SH-SY5Y (cell line): ENCODE results near the gene SUSD1.

ENCODE experiments used
- GATA2 ChIP-seq: IDR thresholded peaks from 2 replicates; pipeline ENCODE4 v1.6.1; 2011; ENCODE audit warnings: mild to moderate bottlenecking, low read depth, low read length
- GATA3 ChIP-seq: IDR thresholded peaks from 2 replicates; pipeline ENCODE4 v1.6.1; 2011; ENCODE audit warnings: low read depth, mild to moderate bottlenecking, low read length, moderate library complexity

SUSD1 gene

GRCh38 chr9:112174965-112175795 is at the start of gene SUSD1:
Gene SUSD1, minus strand, starts transcription at chr9:112175297. Its CDS starts 62 bp downstream, at chr9:112175235.
- TF ChIP-seq GATA3 (no peak), GATA2 (peak; percentile 48)

- no peak for TF ChIP-seq GATA2
- TF ChIP-seq GATA3 = no peak
Observed at GRCh38 chr9:112224401-112225289, 49.5 kb upstream of the SUSD1 start.

GRCh38 chr9:112218908-112219307 is 43.8 kb upstream of the SUSD1 start:
- TF ChIP-seq GATA2 (no peak), GATA3 (no peak)

GRCh38 chr9:112212926-112213325 is 37.8 kb upstream of the SUSD1 start:
- no peak for TF ChIP-seq GATA2
- TF ChIP-seq GATA3 = no peak

GRCh38 chr9:112207451-112207850 is 32.4 kb upstream of the SUSD1 start:
- TF ChIP-seq GATA3 = no peak
- TF ChIP-seq GATA2 = no peak

- TF ChIP-seq GATA2 (no peak), GATA3 (no peak)
Observed at GRCh38 chr9:112203536-112203935, 28.4 kb upstream of the SUSD1 start.

GRCh38 chr9:112200711-112201110 is 25.6 kb upstream of the SUSD1 start:
- TF ChIP-seq GATA2 = no peak
- TF ChIP-seq GATA3 = no peak

- TF ChIP-seq GATA2 (no peak), GATA3 (no peak)
Observed at GRCh38 chr9:112198646-112199045, 23.5 kb upstream of the SUSD1 start.

- TF ChIP-seq GATA2 (no peak), GATA3 (no peak)
Observed at GRCh38 chr9:112194969-112195431, 19.9 kb upstream of the SUSD1 start.

- TF ChIP-seq GATA3 (no peak), GATA2 (no peak)
Observed at GRCh38 chr9:112193572-112194288, 18.6 kb upstream of the SUSD1 start.

GRCh38 chr9:112188884-112189283 is 13.8 kb upstream of the SUSD1 start:
- TF ChIP-seq GATA2 (no peak), GATA3 (no peak)

GRCh38 chr9:112187404-112187803 is 12.3 kb upstream of the SUSD1 start:
- no peak for TF ChIP-seq GATA2
- TF ChIP-seq GATA3 = no peak

- TF ChIP-seq GATA2 (no peak), GATA3 (no peak)
Observed at GRCh38 chr9:112186695-112187094, 11.6 kb upstream of the SUSD1 start.

GRCh38 chr9:112184946-112185345 is 9.8 kb upstream of the SUSD1 start:
- TF ChIP-seq GATA3 (no peak), GATA2 (no peak)

GRCh38 chr9:112184221-112184620 is 9.1 kb upstream of the SUSD1 start:
- TF ChIP-seq GATA3 (peak; percentile 94), GATA2 (peak; percentile 90)
